HL-60 (cell line): ENCODE results near the gene ST7.

ENCODE experiments used
- GABPA ChIP-seq: IDR thresholded peaks from 2 replicates; pipeline ENCODE4 v1.6.1; 2012; ENCODE audit warnings: low read depth
- POLR2AphosphoS5 ChIP-seq: IDR thresholded peaks from 2 replicates; pipeline ENCODE4 v1.6.1; 2012; ENCODE audit warnings: low read depth
- TF ChIP-seq, protein P1 (sequence below): IDR thresholded peaks from one replicate; pipeline ENCODE4 v1.5.1; 2011; ENCODE audit warnings: low read length, control low read depth, inconsistent platforms; ENCODE audit not compliant: insufficient read depth
- TF ChIP-seq, protein P2 (sequence below): IDR thresholded peaks from 2 replicates; pipeline ENCODE4 v1.6.1; 2012; ENCODE audit warnings: low read depth; ENCODE audit not compliant: insufficient replicate concordance

DNA sequence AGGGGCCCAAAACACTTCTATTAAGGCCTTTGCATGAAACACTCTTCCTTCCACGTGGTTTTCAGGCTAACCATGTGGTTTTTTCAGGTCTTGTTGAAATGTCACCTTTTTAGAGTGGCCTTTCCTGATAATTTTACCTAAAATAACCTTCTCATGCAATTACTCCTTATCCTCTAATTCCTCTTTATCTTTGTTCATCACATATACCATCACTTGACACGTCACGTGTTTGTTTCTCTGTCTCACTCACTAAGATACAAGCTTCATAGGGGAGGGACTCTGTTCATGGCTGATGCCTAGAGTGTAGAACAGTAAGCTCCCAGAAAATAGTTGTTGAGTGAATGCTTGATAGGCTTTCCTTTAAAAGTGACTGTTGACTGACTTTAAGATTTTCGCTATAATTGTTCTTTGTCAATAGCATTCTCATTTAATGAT, 63.7 kb downstream of the ST7 start:
- TF ChIP-seq POLR2AphosphoS5 (no peak), GABPA (no peak)
- TF ChIP-seq, protein P1, sequence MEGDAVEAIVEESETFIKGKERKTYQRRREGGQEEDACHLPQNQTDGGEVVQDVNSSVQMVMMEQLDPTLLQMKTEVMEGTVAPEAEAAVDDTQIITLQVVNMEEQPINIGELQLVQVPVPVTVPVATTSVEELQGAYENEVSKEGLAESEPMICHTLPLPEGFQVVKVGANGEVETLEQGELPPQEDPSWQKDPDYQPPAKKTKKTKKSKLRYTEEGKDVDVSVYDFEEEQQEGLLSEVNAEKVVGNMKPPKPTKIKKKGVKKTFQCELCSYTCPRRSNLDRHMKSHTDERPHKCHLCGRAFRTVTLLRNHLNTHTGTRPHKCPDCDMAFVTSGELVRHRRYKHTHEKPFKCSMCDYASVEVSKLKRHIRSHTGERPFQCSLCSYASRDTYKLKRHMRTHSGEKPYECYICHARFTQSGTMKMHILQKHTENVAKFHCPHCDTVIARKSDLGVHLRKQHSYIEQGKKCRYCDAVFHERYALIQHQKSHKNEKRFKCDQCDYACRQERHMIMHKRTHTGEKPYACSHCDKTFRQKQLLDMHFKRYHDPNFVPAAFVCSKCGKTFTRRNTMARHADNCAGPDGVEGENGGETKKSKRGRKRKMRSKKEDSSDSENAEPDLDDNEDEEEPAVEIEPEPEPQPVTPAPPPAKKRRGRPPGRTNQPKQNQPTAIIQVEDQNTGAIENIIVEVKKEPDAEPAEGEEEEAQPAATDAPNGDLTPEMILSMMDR = no peak
- TF ChIP-seq, protein P2, sequence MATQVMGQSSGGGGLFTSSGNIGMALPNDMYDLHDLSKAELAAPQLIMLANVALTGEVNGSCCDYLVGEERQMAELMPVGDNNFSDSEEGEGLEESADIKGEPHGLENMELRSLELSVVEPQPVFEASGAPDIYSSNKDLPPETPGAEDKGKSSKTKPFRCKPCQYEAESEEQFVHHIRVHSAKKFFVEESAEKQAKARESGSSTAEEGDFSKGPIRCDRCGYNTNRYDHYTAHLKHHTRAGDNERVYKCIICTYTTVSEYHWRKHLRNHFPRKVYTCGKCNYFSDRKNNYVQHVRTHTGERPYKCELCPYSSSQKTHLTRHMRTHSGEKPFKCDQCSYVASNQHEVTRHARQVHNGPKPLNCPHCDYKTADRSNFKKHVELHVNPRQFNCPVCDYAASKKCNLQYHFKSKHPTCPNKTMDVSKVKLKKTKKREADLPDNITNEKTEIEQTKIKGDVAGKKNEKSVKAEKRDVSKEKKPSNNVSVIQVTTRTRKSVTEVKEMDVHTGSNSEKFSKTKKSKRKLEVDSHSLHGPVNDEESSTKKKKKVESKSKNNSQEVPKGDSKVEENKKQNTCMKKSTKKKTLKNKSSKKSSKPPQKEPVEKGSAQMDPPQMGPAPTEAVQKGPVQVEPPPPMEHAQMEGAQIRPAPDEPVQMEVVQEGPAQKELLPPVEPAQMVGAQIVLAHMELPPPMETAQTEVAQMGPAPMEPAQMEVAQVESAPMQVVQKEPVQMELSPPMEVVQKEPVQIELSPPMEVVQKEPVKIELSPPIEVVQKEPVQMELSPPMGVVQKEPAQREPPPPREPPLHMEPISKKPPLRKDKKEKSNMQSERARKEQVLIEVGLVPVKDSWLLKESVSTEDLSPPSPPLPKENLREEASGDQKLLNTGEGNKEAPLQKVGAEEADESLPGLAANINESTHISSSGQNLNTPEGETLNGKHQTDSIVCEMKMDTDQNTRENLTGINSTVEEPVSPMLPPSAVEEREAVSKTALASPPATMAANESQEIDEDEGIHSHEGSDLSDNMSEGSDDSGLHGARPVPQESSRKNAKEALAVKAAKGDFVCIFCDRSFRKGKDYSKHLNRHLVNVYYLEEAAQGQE = no peak
